ENCODE results near the gene ZACN.

GRCh38 chr17:76119409-76120371 is 40.7 kb downstream of the ZACN start:
- TF ChIP-seq POLR2A (IDR thresholded peaks at IDR 0.05; ENCODE audit: low read depth) (no peak), EP300 (IDR thresholded peaks at IDR 0.05) (no peak)
- TF ChIP-seq, protein P1, sequence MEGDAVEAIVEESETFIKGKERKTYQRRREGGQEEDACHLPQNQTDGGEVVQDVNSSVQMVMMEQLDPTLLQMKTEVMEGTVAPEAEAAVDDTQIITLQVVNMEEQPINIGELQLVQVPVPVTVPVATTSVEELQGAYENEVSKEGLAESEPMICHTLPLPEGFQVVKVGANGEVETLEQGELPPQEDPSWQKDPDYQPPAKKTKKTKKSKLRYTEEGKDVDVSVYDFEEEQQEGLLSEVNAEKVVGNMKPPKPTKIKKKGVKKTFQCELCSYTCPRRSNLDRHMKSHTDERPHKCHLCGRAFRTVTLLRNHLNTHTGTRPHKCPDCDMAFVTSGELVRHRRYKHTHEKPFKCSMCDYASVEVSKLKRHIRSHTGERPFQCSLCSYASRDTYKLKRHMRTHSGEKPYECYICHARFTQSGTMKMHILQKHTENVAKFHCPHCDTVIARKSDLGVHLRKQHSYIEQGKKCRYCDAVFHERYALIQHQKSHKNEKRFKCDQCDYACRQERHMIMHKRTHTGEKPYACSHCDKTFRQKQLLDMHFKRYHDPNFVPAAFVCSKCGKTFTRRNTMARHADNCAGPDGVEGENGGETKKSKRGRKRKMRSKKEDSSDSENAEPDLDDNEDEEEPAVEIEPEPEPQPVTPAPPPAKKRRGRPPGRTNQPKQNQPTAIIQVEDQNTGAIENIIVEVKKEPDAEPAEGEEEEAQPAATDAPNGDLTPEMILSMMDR (IDR thresholded peaks at IDR 0.05), result no peak
